SU-DHL-6 (cell line): Measurements from ENCODE around the gene STRN3.

Experiments used
- H2AFZ ChIP-seq: fragments of 200-600 bp; sonication (generic); 2 replicates; pipeline ENCODE4 v1.6.1; 2014; ENCODE audit warnings: low read depth, mild to moderate bottlenecking, moderate library complexity, mixed read lengths, antibody characterized with exemption, low read length; ENCODE audit not compliant: severe bottlenecking
- H3F3A ChIP-seq: fragments of 200-600 bp; shearing (Covaris generic); 2 replicates; pipeline ENCODE4 v1.6.0; 2016; ENCODE audit warnings: antibody characterized with exemption, mild to moderate bottlenecking; ENCODE audit not compliant: insufficient read depth
- H3K27ac ChIP-seq: fragments of 200-600 bp; sonication (generic); 2 replicates; pipeline ENCODE4 v1.5.1; 2016; ENCODE audit warnings: low read depth, mild to moderate bottlenecking, low read length, moderate library complexity, mixed read lengths
- H3K27me3 ChIP-seq: fragments of 200-600 bp; sonication (generic), shearing (Covaris generic); 2 replicates; pipeline ENCODE4 v1.6.0; 2014; ENCODE audit warnings: mild to moderate bottlenecking, low read length
- H3K36me3 ChIP-seq: fragments of 200-600 bp; sonication (generic); 2 replicates; pipeline ENCODE4 v1.6.1; 2014; ENCODE audit warnings: mild to moderate bottlenecking, low read length, mixed read lengths
- H3K4me2 ChIP-seq: fragments of 300-600, 200-600 bp; shearing (Covaris generic), sonication (generic); 2 replicates; pipeline ENCODE4 v1.6.0; 2014; ENCODE audit warnings: low read length, low read depth, mild to moderate bottlenecking; ENCODE audit not compliant: poor library complexity, severe bottlenecking
- H3K4me3 ChIP-seq: fragments of 200-600 bp; sonication (generic); 2 replicates; pipeline ENCODE4 v1.5.1; 2014; ENCODE audit warnings: antibody characterized with exemption, low read length, mild to moderate bottlenecking, mixed read lengths; ENCODE audit not compliant: insufficient read depth, poor library complexity, severe bottlenecking
- H3K79me2 ChIP-seq: fragments of 200-600 bp; sonication (generic); 2 replicates; pipeline ENCODE4 v1.6.1; 2014; ENCODE audit warnings: mild to moderate bottlenecking, low read length, moderate library complexity; ENCODE audit not compliant: insufficient read depth
- H3K9ac ChIP-seq: fragments of 200-600 bp; sonication (generic); 2 replicates; pipeline ENCODE4 v1.7.0; 2014; ENCODE audit warnings: mild to moderate bottlenecking, low read length
- H3K9me2 ChIP-seq: fragments of 200-600 bp; sonication (generic); replicated peaks from 2 replicates; pipeline ENCODE4 v1.6.1; 2014; ENCODE audit warnings: low read length; ENCODE audit not compliant: insufficient read depth
- H3K9me3 ChIP-seq: fragments of 200-600 bp; sonication (generic); 2 replicates; pipeline ENCODE4 v1.6.1; 2014; ENCODE audit warnings: low read length, mixed read lengths; ENCODE audit not compliant: insufficient read depth
- H4K20me1 ChIP-seq: fragments of 200-600 bp; sonication (generic); 2 replicates; pipeline ENCODE4 v1.6.1; 2014; ENCODE audit warnings: low read depth, mild to moderate bottlenecking, antibody characterized with exemption, low read length, moderate library complexity, mixed read lengths
- EZH2phosphoT487 ChIP-seq: fragments of 200-600 bp; sonication (generic), shearing (Covaris generic); conservative IDR thresholded peaks from 2 replicates; pipeline ENCODE4 v1.6.1; 2018; ENCODE audit warnings: mild to moderate bottlenecking, antibody characterized with exemption, low read length, moderate library complexity, mixed read lengths
- TF ChIP-seq, protein P1 (sequence below): fragments of 200-600 bp; sonication (generic); IDR thresholded peaks from one replicate; pipeline ENCODE4 v1.5.1; 2017; ENCODE audit warnings: antibody characterized with exemption, mild to moderate bottlenecking, low read length, moderate library complexity; ENCODE audit not compliant: insufficient read depth, poor library complexity, severe bottlenecking

The STRN3 gene

DNA sequence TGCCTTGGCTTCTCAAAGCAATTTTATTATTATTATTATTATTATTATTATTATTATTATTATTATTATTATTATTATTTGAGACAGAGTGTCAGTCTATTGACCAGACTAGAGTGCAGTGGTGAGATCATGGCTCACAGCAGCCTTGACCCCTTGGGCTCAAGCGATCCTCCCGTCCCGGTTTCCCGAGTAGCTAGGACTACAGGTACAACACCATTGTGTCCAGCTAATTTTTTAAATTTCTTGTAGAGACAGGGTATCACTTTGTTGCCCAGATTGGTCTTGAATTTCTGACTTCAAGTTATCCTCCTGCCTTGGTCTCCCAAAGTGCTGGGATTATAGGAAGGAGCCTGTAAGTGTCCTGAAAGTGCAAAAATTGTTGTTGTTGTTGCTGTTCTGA is 12.3 kb downstream of the STRN3 start:
- no peak overlapping the region for H3K27ac ChIP-seq
- no peaks in the 10 kb centered on the region for H3F3A ChIP-seq
- H2AFZ ChIP-seq: no peak overlapping the region
- no peak for TF ChIP-seq EZH2phosphoT487
- TF ChIP-seq, protein P1, sequence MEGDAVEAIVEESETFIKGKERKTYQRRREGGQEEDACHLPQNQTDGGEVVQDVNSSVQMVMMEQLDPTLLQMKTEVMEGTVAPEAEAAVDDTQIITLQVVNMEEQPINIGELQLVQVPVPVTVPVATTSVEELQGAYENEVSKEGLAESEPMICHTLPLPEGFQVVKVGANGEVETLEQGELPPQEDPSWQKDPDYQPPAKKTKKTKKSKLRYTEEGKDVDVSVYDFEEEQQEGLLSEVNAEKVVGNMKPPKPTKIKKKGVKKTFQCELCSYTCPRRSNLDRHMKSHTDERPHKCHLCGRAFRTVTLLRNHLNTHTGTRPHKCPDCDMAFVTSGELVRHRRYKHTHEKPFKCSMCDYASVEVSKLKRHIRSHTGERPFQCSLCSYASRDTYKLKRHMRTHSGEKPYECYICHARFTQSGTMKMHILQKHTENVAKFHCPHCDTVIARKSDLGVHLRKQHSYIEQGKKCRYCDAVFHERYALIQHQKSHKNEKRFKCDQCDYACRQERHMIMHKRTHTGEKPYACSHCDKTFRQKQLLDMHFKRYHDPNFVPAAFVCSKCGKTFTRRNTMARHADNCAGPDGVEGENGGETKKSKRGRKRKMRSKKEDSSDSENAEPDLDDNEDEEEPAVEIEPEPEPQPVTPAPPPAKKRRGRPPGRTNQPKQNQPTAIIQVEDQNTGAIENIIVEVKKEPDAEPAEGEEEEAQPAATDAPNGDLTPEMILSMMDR: no peak
- no peak overlapping the region for H3K4me2 ChIP-seq
- H3K27me3 ChIP-seq: no peaks in the 10 kb centered on the region
- no peak overlapping the region for H3K4me3 ChIP-seq
- no peak overlapping the region for H3K9ac ChIP-seq
- 0 out of 2 replicates have a peak, but pooled peaks cover 5% of the 10 kb centered on the region for H4K20me1 ChIP-seq
- H3K9me2 ChIP-seq: no peaks in the 10 kb centered on the region
- peaks cover 90% of the 10 kb centered on the region for H3K79me2 ChIP-seq
- H3K9me3 ChIP-seq: no peaks in the 10 kb centered on the region
- H3K36me3 ChIP-seq: peaks cover 3% of the 10 kb centered on the region

DNA sequence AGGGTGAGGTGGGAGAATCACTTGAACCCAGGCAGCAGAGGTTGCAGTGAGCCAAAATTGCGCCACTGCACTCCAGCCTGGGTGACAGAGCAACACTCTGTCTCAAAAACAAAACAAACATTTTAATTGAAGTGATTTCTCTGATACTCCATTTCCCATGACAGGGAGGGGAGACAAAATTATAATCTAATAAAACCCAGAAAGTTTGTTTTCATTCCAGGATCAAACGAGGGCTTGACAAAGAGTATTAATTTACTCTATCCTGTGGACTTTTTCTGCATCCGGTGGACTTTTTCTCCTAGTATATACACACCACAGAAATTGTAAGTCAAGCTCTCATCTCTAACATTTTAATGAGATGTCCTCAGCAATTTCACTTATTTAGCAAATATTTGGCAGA is 15.2 kb downstream of the STRN3 start:
- Histone ChIP-seq H3K9me3 (no peaks in the 10 kb centered on the region), H3K27me3 (no peaks in the 10 kb centered on the region), H3K9ac (no peak overlapping the region), H3K4me3 (no peak overlapping the region), H3K9me2 (no peaks in the 10 kb centered on the region), H3F3A (no peaks in the 10 kb centered on the region), H3K36me3 (peaks cover 3% of the 10 kb centered on the region; the same call in 1 of the 2 replicates), H3K4me2 (no peak overlapping the region), H3K27ac (no peak overlapping the region), H2AFZ (no peak overlapping the region), H3K79me2 (peaks cover 93% of the 10 kb centered on the region), H4K20me1 (0 out of 2 replicates have a peak, but pooled peaks cover 5% of the 10 kb centered on the region)
- no peak for TF ChIP-seq EZH2phosphoT487
- TF ChIP-seq, protein P1: no peak

DNA sequence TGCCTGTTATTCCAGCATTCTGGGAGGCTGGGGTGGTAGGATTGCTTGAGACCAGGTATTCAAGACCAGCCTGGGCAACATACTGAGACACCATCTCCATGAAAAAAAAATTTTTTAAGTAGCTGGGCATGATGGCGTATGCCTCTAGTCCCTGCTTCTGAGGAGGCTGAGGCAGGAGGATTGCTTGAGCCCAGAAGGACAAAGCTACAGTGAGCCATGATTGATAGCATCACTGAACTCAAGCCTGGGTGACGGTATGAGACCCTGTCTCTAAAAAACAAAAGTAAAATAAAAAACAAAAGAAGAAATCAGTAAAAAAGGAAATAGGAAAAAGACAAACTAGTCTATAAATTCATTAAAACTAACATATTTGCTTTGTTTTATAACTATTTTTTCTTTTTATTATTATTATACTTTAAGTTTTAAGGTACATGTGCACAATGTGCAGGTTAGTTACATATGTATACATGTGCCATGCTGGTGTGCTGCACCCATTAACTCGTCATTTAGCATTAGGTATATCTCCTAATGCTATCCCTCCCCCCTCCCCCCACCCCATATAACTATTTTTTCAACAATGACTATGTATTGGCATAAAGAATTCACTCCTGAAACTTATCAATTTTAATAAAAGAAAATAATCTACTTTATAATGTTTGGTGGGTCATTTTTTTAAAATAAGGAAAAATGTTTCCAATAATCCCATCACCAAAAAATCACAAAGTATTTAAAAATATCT is 16.2 kb downstream of the STRN3 start:
- H3K27ac ChIP-seq: no peak overlapping the region
- TF ChIP-seq, protein P1: no peak
- no peak for TF ChIP-seq EZH2phosphoT487
- no peak overlapping the region for H3K9ac ChIP-seq
- peaks cover 93% of the 10 kb centered on the region for H3K79me2 ChIP-seq
- H4K20me1 ChIP-seq: 0 out of 2 replicates have a peak, but pooled peaks cover 5% of the 10 kb centered on the region
- no peak overlapping the region for H3K4me2 ChIP-seq
- H3F3A ChIP-seq: no peaks in the 10 kb centered on the region
- no peaks in the 10 kb centered on the region for H3K9me3 ChIP-seq
- peaks cover 3% of the 10 kb centered on the region; the same call in 1 of the 2 replicates for H3K36me3 ChIP-seq
- no peaks in the 10 kb centered on the region for H3K27me3 ChIP-seq
- H3K9me2 ChIP-seq: no peaks in the 10 kb centered on the region
- no peak overlapping the region for H3K4me3 ChIP-seq
- no peak overlapping the region for H2AFZ ChIP-seq
